Measurements from ENCODE around the gene LMAN2.

The LMAN2 gene

DNA sequence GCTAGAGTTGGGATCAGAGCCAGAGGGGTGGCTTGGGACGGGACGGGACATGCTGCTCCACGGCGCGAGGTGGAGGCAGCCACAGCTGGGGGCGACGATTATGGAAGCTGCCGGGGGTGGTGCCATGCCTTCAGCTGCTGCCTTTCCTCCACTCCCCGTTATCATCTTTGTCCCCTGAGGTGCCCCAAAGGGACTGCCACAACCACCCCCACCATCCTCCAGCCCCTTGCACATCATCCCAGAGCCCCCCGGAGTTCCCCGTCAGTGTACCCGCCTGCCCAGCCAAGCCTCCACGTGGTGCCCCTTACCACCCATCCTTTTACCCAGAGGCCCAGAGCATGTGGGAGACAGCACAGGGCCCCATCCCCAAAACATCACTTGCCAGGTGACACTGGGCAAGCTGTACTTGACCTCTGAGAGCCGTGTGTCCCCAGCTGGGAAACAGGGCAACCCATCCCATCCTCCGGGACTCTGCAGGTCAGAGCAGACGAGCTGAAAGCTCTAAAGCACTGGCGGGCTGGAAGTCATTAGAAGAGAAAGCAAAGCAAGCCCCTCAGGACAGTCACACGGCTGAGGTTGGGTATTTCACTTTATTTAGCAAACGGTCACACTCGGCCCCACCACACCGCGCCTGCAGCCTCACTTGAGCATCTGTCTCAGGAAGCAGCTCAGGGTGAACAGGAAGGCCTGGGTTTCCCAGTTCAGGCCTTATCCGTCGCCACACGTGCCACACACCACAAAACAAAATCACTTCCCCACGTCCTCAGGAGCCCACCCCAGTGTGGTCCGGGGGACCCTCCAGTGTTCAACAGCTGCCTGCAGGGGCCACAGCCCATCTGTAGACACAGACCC, 20.3 kb downstream of the LMAN2 start:
- no peak overlapping the region for H3K27ac ChIP-seq (ENCODE audit: low read depth, low read length)
- no peaks in the 10 kb centered on the region for H3K9me3 ChIP-seq (ENCODE audit: low read length)
- no peak overlapping the region for H3K9ac ChIP-seq (ENCODE audit: low read length)
- H3K27me3 ChIP-seq (ENCODE audit: control insufficient read depth in 1 of 2, insufficient read depth in 2 of 2, low read length in 2 of 2): no peaks in the 10 kb centered on the region
- no peaks in the 10 kb centered on the region for H3K4me1 ChIP-seq (ENCODE audit: insufficient read depth, low read length)
- H3K36me3 ChIP-seq (ENCODE audit: insufficient read depth, low read length): peaks cover 39% of the 10 kb centered on the region
- H3K4me3 ChIP-seq (ENCODE audit: low read depth in 1 of 2, low read length in 2 of 2): no peak overlapping the region

DNA sequence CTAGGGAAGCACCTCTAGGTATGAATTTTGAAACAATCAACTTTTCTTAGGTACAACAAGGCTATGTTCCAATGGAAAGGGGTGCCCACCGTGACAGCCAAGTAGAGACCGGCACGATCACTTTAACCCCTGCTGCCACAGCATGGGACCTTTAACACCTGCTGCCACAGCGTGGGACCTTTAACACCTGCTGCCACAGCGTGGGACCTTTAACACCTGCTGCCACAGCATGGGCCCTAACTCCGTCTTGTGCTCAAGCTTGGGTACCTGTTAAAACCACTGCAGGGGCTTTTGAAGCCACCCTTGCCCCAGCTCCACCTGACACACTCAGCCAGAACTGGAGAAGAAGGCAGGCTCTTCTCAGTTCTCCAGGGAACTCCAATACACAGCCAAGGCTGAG, 21.6 kb downstream of the LMAN2 start:
- Histone ChIP-seq H3K4me3 (ENCODE audit: low read depth in 1 of 2, low read length in 2 of 2) (no peak overlapping the region), H3K27ac (ENCODE audit: low read depth, low read length) (no peak overlapping the region), H3K36me3 (ENCODE audit: insufficient read depth, low read length) (peaks cover 26% of the 10 kb centered on the region), H3K4me1 (ENCODE audit: insufficient read depth, low read length) (no peaks in the 10 kb centered on the region), H3K9ac (ENCODE audit: low read length) (no peak overlapping the region), H3K27me3 (ENCODE audit: control insufficient read depth in 1 of 2, insufficient read depth in 2 of 2, low read length in 2 of 2) (no peaks in the 10 kb centered on the region), H3K9me3 (ENCODE audit: low read length) (no peaks in the 10 kb centered on the region)

DNA sequence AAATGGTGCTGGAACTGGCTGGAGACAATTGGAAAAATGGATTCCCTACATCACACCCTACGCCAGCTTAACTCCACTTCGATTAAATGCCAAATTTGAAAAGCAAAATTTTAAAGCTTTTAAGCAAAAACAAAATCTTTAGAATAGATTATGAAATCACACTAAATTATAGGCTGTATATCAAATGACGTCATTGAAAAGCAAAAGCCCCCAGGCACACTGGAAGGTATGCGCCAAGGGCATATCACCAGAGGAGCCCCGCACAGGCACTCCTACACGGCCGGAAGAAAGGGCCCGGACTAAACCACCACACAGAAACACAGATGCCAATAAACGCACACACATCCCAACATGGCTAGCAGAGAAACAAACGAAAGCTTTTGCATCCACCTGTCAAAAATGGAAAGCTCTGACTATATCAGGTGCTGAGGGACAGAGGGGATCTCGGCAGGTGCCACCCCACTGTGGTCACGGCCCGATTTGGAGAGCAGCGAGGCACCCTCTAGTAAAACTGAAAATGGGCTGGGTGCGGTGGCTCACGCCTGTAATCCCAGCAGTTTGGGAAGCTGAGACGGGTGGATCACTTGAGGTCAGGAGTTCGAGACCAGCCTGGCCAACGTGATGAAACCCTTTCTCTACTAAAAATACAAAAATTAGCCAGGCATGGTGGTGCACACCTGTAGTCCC, 22.8 kb downstream of the LMAN2 start:
- Histone ChIP-seq H3K4me1 (ENCODE audit: insufficient read depth, low read length) (no peaks in the 10 kb centered on the region), H3K36me3 (ENCODE audit: insufficient read depth, low read length) (peaks cover 14% of the 10 kb centered on the region), H3K9me3 (ENCODE audit: low read length) (no peaks in the 10 kb centered on the region), H3K9ac (ENCODE audit: low read length) (no peak overlapping the region), H3K27me3 (ENCODE audit: control insufficient read depth in 1 of 2, insufficient read depth in 2 of 2, low read length in 2 of 2) (no peaks in the 10 kb centered on the region), H3K4me3 (ENCODE audit: low read depth in 1 of 2, low read length in 2 of 2) (no peak overlapping the region), H3K27ac (ENCODE audit: low read depth, low read length) (no peak overlapping the region)

DNA sequence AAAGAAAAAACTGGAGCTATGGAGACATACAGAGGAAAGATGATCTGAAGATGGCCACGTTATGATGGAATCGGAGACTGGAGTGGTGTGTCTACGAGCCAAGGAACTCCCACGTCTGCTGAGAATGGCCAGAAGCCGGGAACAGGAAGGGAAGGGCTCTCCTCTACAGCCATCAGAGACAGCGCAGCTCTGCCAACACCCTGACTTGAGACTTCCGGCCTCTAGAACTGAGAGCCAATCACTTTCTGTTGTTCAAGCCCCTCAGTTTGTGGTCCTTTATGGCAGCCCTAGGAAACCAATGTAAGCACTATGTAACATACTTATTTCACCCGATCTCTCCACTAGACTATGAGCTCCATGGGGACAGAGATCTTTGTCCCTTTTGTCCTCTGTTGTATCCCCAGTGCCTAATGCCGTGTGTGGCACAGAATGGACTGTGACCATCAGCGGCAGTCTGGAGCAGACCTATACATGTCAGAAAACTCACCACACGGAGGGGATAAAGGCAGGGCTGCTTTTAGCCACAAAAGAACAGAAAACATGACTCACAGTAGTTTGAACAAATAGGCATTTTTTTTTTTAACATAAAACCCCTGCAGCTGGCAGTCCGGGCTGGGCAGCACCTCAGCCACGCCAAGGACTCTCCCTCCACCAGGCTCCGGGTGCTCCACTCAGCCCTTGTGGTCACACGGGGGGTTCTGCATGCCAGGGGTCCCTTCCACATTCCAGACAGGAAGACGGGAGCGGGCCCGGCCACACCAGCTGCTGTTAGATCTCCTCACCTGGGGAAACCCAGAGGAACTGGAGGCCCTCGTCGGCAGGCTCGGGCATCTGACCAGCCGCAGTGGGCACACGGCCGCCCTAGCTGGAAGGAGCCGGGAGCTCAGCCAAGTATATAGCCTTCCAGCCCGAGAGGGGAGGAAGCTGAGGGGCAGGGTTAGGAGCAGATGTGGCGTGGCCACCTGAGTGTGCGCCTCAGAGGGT, 23.6 kb downstream of the LMAN2 start:
- Histone ChIP-seq H3K9me3 (ENCODE audit: low read length) (no peaks in the 10 kb centered on the region), H3K9ac (ENCODE audit: low read length) (no peak overlapping the region), H3K27me3 (ENCODE audit: control insufficient read depth in 1 of 2, insufficient read depth in 2 of 2, low read length in 2 of 2) (no peaks in the 10 kb centered on the region), H3K27ac (ENCODE audit: low read depth, low read length) (no peak overlapping the region), H3K36me3 (ENCODE audit: insufficient read depth, low read length) (peaks cover 6% of the 10 kb centered on the region), H3K4me3 (ENCODE audit: low read depth in 1 of 2, low read length in 2 of 2) (no peak overlapping the region), H3K4me1 (ENCODE audit: insufficient read depth, low read length) (no peaks in the 10 kb centered on the region)

DNA sequence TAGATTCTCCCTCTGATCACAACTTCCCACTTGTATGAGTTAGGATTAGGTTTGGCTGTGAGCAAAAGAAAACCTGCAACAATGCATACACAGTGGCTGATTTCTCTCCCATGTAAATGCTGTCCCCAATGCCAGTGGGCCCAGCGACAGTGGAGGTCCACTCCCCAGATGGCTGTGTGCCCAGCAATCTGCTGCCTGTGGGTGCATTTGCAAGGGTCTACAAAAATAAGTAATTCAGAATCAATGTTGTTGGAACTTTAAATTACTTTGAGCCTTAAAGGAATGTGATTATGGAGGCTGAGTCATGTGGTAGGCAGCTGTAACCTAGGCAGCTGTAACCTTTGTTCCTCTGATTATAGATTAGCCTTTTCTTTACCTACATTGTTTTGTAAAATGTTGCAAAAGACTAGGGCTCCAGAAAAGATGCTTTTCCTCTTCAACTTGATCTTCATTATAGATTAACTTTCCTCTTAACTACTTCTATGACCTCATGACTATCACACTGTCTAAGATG, 25.5 kb downstream of the LMAN2 start:
- Histone ChIP-seq H3K27me3 (ENCODE audit: control insufficient read depth in 1 of 2, insufficient read depth in 2 of 2, low read length in 2 of 2) (no peaks in the 10 kb centered on the region), H3K4me3 (ENCODE audit: low read depth in 1 of 2, low read length in 2 of 2) (no peak overlapping the region), H3K9ac (ENCODE audit: low read length) (no peak overlapping the region), H3K36me3 (ENCODE audit: insufficient read depth, low read length) (peaks cover 4% of the 10 kb centered on the region), H3K9me3 (ENCODE audit: low read length) (no peaks in the 10 kb centered on the region), H3K27ac (ENCODE audit: low read depth, low read length) (no peak overlapping the region), H3K4me1 (ENCODE audit: insufficient read depth, low read length) (no peaks in the 10 kb centered on the region)

DNA sequence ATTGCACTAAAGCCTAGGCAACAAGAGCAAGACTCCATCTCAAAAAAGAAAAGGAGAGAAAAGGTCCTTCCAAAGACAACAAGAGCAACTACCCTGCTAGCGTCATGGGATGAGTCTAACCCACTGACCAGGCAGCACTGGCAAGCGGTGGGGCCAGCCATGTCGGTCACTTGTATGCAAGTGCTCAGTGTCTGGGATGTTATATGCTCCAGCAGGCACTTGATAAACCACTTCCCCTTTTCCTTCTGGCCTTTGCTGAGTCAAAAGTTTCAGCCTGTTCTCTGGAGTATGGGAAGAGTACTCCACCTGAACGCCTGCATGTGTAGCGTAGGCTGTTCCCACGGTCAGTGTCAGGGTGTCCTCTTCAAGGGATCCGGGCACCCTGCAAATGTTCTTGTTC, 30.6 kb downstream of the LMAN2 start:
- Histone ChIP-seq H3K9me3 (ENCODE audit: low read length) (no peaks in the 10 kb centered on the region), H3K27ac (ENCODE audit: low read depth, low read length) (no peak overlapping the region), H3K4me1 (ENCODE audit: insufficient read depth, low read length) (no peaks in the 10 kb centered on the region)

DNA sequence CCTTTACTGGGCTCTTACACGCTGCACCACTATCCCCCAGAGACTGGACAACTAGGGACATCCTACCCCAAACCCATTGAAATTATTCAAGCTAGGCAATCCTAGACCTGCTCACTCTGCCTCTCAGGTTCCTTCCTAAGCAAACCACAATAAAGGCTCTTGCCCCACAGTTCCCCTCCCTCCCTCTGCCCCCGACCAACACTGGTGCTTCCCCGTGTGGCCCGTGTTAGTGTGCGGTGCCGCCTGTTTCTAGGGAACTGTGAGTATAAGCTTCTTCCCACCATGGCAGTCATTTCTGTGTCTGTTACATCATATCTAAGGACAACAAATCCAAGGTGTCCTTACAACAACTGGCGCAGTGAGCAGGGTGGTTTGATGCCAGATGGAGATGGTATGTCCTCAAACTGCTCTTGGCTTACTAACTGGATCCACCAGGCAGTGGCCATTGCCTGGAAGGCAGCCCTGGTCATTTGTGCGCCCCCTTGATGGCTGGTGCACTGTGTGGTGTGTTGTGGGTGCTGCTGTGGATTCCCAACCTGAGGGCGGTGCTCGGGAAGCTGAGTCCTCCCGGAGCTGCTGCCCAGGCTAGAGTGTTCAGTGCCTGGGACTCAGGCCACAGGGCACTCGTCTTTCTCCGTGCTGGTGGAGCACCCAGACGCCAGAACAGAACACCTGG, 31.4 kb downstream of the LMAN2 start:
- H3K36me3 ChIP-seq (ENCODE audit: insufficient read depth, low read length): no peaks in the 10 kb centered on the region
- no peak overlapping the region for H3K4me3 ChIP-seq (ENCODE audit: low read depth in 1 of 2, low read length in 2 of 2)
- no peak overlapping the region for H3K9ac ChIP-seq (ENCODE audit: low read length)
- no peaks in the 10 kb centered on the region for H3K27me3 ChIP-seq (ENCODE audit: control insufficient read depth in 1 of 2, insufficient read depth in 2 of 2, low read length in 2 of 2)
- no peaks in the 10 kb centered on the region for H3K9me3 ChIP-seq (ENCODE audit: low read length)
- H3K4me1 ChIP-seq (ENCODE audit: insufficient read depth, low read length): no peaks in the 10 kb centered on the region
- no peak overlapping the region for H3K27ac ChIP-seq (ENCODE audit: low read depth, low read length)

More for the DNA sequence above, 30.6 kb downstream of the LMAN2 start:
- no peak overlapping the region for H3K4me3 ChIP-seq (ENCODE audit: low read depth in 1 of 2, low read length in 2 of 2)
- H3K36me3 ChIP-seq (ENCODE audit: insufficient read depth, low read length): no peaks in the 10 kb centered on the region
- H3K27me3 ChIP-seq (ENCODE audit: control insufficient read depth in 1 of 2, insufficient read depth in 2 of 2, low read length in 2 of 2): no peaks in the 10 kb centered on the region
- no peak overlapping the region for H3K9ac ChIP-seq (ENCODE audit: low read length)

DNA sequence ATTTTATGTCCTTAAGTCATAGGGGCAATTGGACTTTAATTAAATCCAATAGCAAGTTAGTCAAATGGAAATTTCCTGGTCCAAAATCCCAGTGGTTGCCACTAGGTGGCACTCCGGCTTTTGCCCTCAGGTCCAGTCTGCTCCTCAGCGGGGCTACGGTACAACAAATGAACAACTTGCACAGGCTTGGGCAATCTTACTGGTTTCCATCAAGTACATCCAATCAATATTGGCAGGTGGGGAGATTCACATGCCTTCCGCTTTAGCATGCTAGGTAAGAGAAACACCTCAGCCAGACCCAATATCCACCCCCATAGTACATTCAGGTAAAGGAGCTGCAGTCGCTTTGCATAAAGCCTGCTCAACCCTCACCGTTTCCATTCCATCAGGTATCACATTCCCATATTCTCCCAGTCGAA, 33.5 kb downstream of the LMAN2 start:
- H3K27ac ChIP-seq (ENCODE audit: low read depth, low read length): no peak overlapping the region
- H3K27me3 ChIP-seq (ENCODE audit: control insufficient read depth in 1 of 2, insufficient read depth in 2 of 2, low read length in 2 of 2): no peaks in the 10 kb centered on the region
- H3K9me3 ChIP-seq (ENCODE audit: low read length): no peaks in the 10 kb centered on the region
- H3K36me3 ChIP-seq (ENCODE audit: insufficient read depth, low read length): no peaks in the 10 kb centered on the region
- no peak overlapping the region for H3K9ac ChIP-seq (ENCODE audit: low read length)
- no peaks in the 10 kb centered on the region for H3K4me1 ChIP-seq (ENCODE audit: insufficient read depth, low read length)
- no peak overlapping the region for H3K4me3 ChIP-seq (ENCODE audit: low read depth in 1 of 2, low read length in 2 of 2)

DNA sequence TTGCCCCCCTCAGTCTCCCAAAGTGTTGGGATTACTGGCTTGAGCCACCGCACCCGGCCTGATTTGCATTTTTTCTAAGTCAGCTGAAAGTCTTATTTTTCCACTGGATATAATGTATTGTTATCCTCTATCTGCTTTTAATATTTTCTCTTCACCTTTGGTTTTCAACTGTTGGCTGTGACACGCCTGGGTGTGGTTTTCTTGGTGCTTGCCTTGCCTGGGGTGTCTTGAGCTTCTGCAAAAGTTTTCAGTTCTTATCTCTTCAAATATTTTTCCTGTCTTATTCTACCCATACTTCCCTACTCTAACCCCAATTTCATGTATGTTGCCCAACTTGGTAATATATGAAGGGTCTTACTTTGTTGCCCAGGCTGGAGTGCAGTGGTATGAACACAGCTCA, 35.5 kb downstream of the LMAN2 start:
- Histone ChIP-seq H3K9me3 (ENCODE audit: low read length) (no peaks in the 10 kb centered on the region), H3K36me3 (ENCODE audit: insufficient read depth, low read length) (no peaks in the 10 kb centered on the region), H3K4me1 (ENCODE audit: insufficient read depth, low read length) (peaks cover 6% of the 10 kb centered on the region), H3K4me3 (ENCODE audit: low read depth in 1 of 2, low read length in 2 of 2) (no peak overlapping the region), H3K9ac (ENCODE audit: low read length) (no peak overlapping the region), H3K27me3 (ENCODE audit: control insufficient read depth in 1 of 2, insufficient read depth in 2 of 2, low read length in 2 of 2) (no peaks in the 10 kb centered on the region), H3K27ac (ENCODE audit: low read depth, low read length) (no peak overlapping the region)

DNA sequence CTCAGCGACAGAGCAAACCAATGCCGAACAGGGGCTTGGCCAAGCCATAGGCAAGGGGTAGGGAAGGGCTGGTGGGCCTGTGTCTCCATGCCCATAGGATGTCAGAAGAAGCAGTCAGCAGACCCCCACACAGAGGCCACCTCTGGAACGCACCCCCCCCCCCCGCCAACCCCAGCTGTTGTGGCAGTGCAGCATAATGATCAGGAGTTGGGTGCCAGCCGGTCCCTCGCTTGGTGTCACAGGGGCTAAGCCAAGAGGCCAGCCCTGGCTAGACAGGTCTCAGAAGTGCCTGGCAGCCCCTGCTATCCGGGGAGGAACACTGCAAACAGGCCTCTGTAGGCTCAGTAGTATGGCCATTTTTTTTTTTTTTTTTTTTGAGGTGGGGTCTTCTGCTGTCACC, 36.1 kb downstream of the LMAN2 start:
- Histone ChIP-seq H3K4me3 (ENCODE audit: low read depth in 1 of 2, low read length in 2 of 2) (no peak overlapping the region), H3K27me3 (ENCODE audit: control insufficient read depth in 1 of 2, insufficient read depth in 2 of 2, low read length in 2 of 2) (no peaks in the 10 kb centered on the region), H3K9ac (ENCODE audit: low read length) (no peak overlapping the region), H3K36me3 (ENCODE audit: insufficient read depth, low read length) (no peaks in the 10 kb centered on the region), H3K27ac (ENCODE audit: low read depth, low read length) (no peak overlapping the region), H3K4me1 (ENCODE audit: insufficient read depth, low read length) (peaks cover 6% of the 10 kb centered on the region), H3K9me3 (ENCODE audit: low read length) (no peaks in the 10 kb centered on the region)
